SH-SY5Y (cell line): ENCODE measurements around the gene SLC38A8.

Experiments used
- GATA2 ChIP-seq: IDR thresholded peaks from 2 replicates; pipeline ENCODE4 v1.6.1; 2011; ENCODE audit warnings: mild to moderate bottlenecking, low read depth, low read length
- GATA3 ChIP-seq: IDR thresholded peaks from 2 replicates; pipeline ENCODE4 v1.6.1; 2011; ENCODE audit warnings: low read depth, mild to moderate bottlenecking, low read length, moderate library complexity

SLC38A8 gene

GRCh38 chr16:83971165-83972130 lies 71.1 kb downstream of the SLC38A8 start:
- TF ChIP-seq GATA3 (no peak), GATA2 (no peak)

GRCh38 chr16:83970430-83970815 lies 72.2 kb downstream of the SLC38A8 start:
- no peak for TF ChIP-seq GATA2
- TF ChIP-seq GATA3, result no peak

GRCh38 chr16:83969771-83970429 lies 72.7 kb downstream of the SLC38A8 start:
- no peak for TF ChIP-seq GATA2
- TF ChIP-seq GATA3, result no peak

- TF ChIP-seq GATA3 (no peak), GATA2 (no peak)
Measured at GRCh38 chr16:83968891-83969649, 73.5 kb downstream of the SLC38A8 start.

- TF ChIP-seq GATA2 (no peak), GATA3 (no peak)
Measured at GRCh38 chr16:83968306-83968851, 74.2 kb downstream of the SLC38A8 start.

GRCh38 chr16:83967838-83968305 lies 74.7 kb downstream of the SLC38A8 start, which contains the start of gene NECAB2:
Gene NECAB2 (plus strand): TSS chr16:83968244. CDS start chr16:83968649, 405 bp downstream.
- TF ChIP-seq GATA2, result no peak
- TF ChIP-seq GATA3, result no peak

GRCh38 chr16:83967091-83967490 lies 75.5 kb downstream of the SLC38A8 start:
- TF ChIP-seq GATA3, result no peak
- no peak for TF ChIP-seq GATA2

GRCh38 chr16:83966153-83966696 lies 76.4 kb downstream of the SLC38A8 start:
- TF ChIP-seq GATA3, result no peak
- no peak for TF ChIP-seq GATA2

GRCh38 chr16:83965444-83966152 lies 77.0 kb downstream of the SLC38A8 start:
- TF ChIP-seq GATA2, result no peak
- no peak for TF ChIP-seq GATA3

- TF ChIP-seq GATA2 (no peak), GATA3 (no peak)
Measured at GRCh38 chr16:83964684-83965443, 77.7 kb downstream of the SLC38A8 start.

GRCh38 chr16:83963277-83964119 lies 79.1 kb downstream of the SLC38A8 start:
- TF ChIP-seq GATA2, result no peak
- TF ChIP-seq GATA3, result no peak

- no peak for TF ChIP-seq GATA2
- TF ChIP-seq GATA3, result no peak
Measured at GRCh38 chr16:83961591-83961990, 81.0 kb downstream of the SLC38A8 start.
